Thyroid gland (tissue), 4 donors: ENCODE data around the gene SH3GL1. TPM values are rescaled to one million over a fixed set of nuclear protein-coding genes. Genes with fewer than 3 reads are reported as not detected.

Experiments used
- DNase-seq, 2 donors: peaks; one replicate each; pipeline ENCODE4 v3.0.0-alpha.2; 2019
- H3K27ac ChIP-seq, 3 donors: fragments of 200-600 bp; sonication (generic); 1 replicate in 2 of 3; 2 replicates in 1 of 3; pipeline ENCODE4 v1.5.1; 2016 to 2019; ENCODE audit warnings: mild to moderate bottlenecking in 1 of 3, moderate library complexity in 1 of 3
- H3K27me3 ChIP-seq: fragments of 200-600 bp; sonication (generic); one replicate; pipeline ENCODE4 v1.5.1; 2019
- H3K36me3 ChIP-seq, 2 donors: fragments of 200-600 bp; sonication (generic); one replicate each; pipeline ENCODE4 v1.5.1; 2016 to 2019
- H3K4me1 ChIP-seq, 2 donors: fragments of 200-600 bp; sonication (generic); one replicate each; pipeline ENCODE4 v1.5.1; 2017 to 2019
- H3K4me3 ChIP-seq, 3 donors: fragments of 200-600 bp; sonication (generic); replicated peaks in 1 of 3; 1 replicate in 2 of 3; 2 replicates in 1 of 3; pipeline ENCODE4 v1.5.1; 2016; ENCODE audit warnings: mild to moderate bottlenecking in 1 of 3
- H3K9me3 ChIP-seq: fragments of 200-600 bp; sonication (generic); one replicate; pipeline ENCODE4 v1.5.1; 2017
- CTCF ChIP-seq, 6 experiments: fragments of 200-600 bp in 3 of 6; fragments of 450-650 bp in 3 of 6; sonication (generic) in 3 of 6; IDR thresholded peaks; one replicate each; pipeline ENCODE4 v1.5.1; 2016 to 2019; ENCODE audit warnings: antibody characterized with exemption in 6 of 6, mild to moderate bottlenecking in 2 of 6, inconsistent platforms in 1 of 6, moderate library complexity in 1 of 6
- POLR2A ChIP-seq, 2 donors: fragments of 450-650 bp; IDR thresholded peaks; one replicate each; pipeline ENCODE4 v1.6.1; 2017; ENCODE audit warnings: antibody characterized with exemption in 2 of 2, mild to moderate bottlenecking in 2 of 2, moderate library complexity in 1 of 2
- WGBS, 2 donors: methylation state at CpG; one replicate each; pipeline ENCODE4 v1.1.5; 2017; 5-methylcytosine and 5-hydroxymethylcytosine counted together
- intact Hi-C: fragments of 100-400 bp; cut with DNase I; formaldehyde crosslinking; loops from one replicate; pipeline ENCODE4 v1.15.1; 2023
- total RNA-seq, 4 donors: library from RNA; depleted of rRNA; stranded (reverse); fragments of >200 nt; gene quantifications; one replicate each; pipeline ENCODE4 v1.2.3, GENCODE V29; 2016

Gene SH3GL1
- total RNA-seq, 4 donors from 2014 or later, result 33.1 to 42.4 (median 36.7) TPM

GRCh38 chr19:4396949-4397783 lies 3.2 kb downstream of the SH3GL1 start:
- intact Hi-C loops, result no loop called here
- Histone ChIP-seq H3K27ac (peak overlapping the region; percentile 28 to 61 (median 45)), H3K27me3 (no peaks in the 10 kb centered on the region), H3K4me3 (no peak overlapping the region), H3K36me3 (peaks cover 0 to 14% of the 10 kb centered on the region in 2 donors), H3K9me3 (no peaks in the 10 kb centered on the region), H3K4me1 (peaks cover 28 to 62% of the 10 kb centered on the region in 2 donors)
- WGBS, 2 donors, result 35 to 41% methylated on average over 14 to 15 of the region's 15 CpGs
- DNase-seq, result peak; percentile 75 to 77
- TF ChIP-seq POLR2A (IDR thresholded peaks at IDR 0.05), result no peak
- TF ChIP-seq CTCF (IDR thresholded peaks at IDR 0.05), result no peak

- peak overlapping the region in 2 of 3 donors; percentile 4 to 31 for H3K27ac ChIP-seq
- peak; percentile 10 to 37 for DNase-seq
- intact Hi-C loops, result no loop called here
- no peaks in the 10 kb centered on the region for H3K27me3 ChIP-seq
- no peaks in the 10 kb centered on the region for H3K9me3 ChIP-seq
- TF ChIP-seq CTCF (IDR thresholded peaks at IDR 0.05), result no peak
- TF ChIP-seq POLR2A (IDR thresholded peaks at IDR 0.05), result no peak
- 45 to 54% methylated on average over 7 to 8 of the region's 8 CpGs for WGBS, 2 donors
- H3K4me1 ChIP-seq, result peaks cover 49 to 81% of the 10 kb centered on the region in 2 donors
- peaks cover 0 to 14% of the 10 kb centered on the region in 2 donors for H3K36me3 ChIP-seq
- H3K4me3 ChIP-seq, result no peak overlapping the region
These were observed 6.3 kb downstream of the SH3GL1 start for GRCh38 chr19:4393947-4394590.

- intact Hi-C loops, result no loop called here
- 63 to 79% methylated on average over 12 to 20 of the region's 20 CpGs for WGBS, 2 donors
- Histone ChIP-seq H3K27ac (peak overlapping the region; percentile 52 to 84 (median 71)), H3K9me3 (no peaks in the 10 kb centered on the region), H3K4me1 (peaks cover 46 to 71% of the 10 kb centered on the region in 2 donors), H3K4me3 (no peak overlapping the region), H3K27me3 (no peaks in the 10 kb centered on the region), H3K36me3 (peaks cover 0 to 14% of the 10 kb centered on the region in 2 donors)
- DNase-seq, result peak in 1 of 2 donors; percentile 27
- TF ChIP-seq POLR2A (IDR thresholded peaks at IDR 0.05) (no peak), CTCF (IDR thresholded peaks at IDR 0.05) (no peak)
These were observed 8.5 kb downstream of the SH3GL1 start for GRCh38 chr19:4391701-4392483.

GRCh38 chr19:4391306-4391693 lies 9.0 kb downstream of the SH3GL1 start:
- Histone ChIP-seq H3K4me3 (no peak overlapping the region), H3K9me3 (no peaks in the 10 kb centered on the region), H3K27me3 (no peaks in the 10 kb centered on the region), H3K4me1 (peaks cover 42 to 65% of the 10 kb centered on the region in 2 donors), H3K27ac (peak overlapping the region; percentile 52 to 84 (median 71)), H3K36me3 (peaks cover 0 to 14% of the 10 kb centered on the region in 2 donors)
- TF ChIP-seq CTCF (IDR thresholded peaks at IDR 0.05) (no peak), POLR2A (IDR thresholded peaks at IDR 0.05) (no peak)
- 71 to 73% methylated on average over 9 of the region's 9 CpGs for WGBS, 2 donors
- intact Hi-C loops, result no loop called here
- DNase-seq, result no peak
